Measurements from ENCODE around the gene PTAR1. TPM values are rescaled to one million over a fixed set of nuclear protein-coding genes. Genes with fewer than 3 reads are reported as not detected.

The PTAR1 gene
- total RNA-seq, 2 experiments from 2014 or later = 48.3 to 51.8 TPM

- no peak for DNase-seq
- peaks cover 9% of the 10 kb centered on the region for H3K4me1 Mint-ChIP-seq
- CTCF ChIA-PET = interaction anchor here (0.6 kb wide), 1 partner anchor 11 kb away, joined by 3 read pairs; no protein-coding TSS in a partner anchor
- no peak overlapping the region for H3K4me3 Mint-ChIP-seq
- no peaks in the 10 kb centered on the region for H3K27me3 Mint-ChIP-seq
- H3K27ac Mint-ChIP-seq = no peak overlapping the region
- POLR2A ChIA-PET = no interaction called here
- H3K36me3 Mint-ChIP-seq (ENCODE audit: low read depth) = peaks cover 58% of the 10 kb centered on the region
- no peaks in the 10 kb centered on the region for H3K9me3 Mint-ChIP-seq
These were observed 13.9 kb downstream of the PTAR1 start for GRCh38 chr9:69745716-69746437.

GRCh38 chr9:69744688-69745380 is 15.0 kb downstream of the PTAR1 start:
- DNase-seq = no peak
- Mint-ChIP-seq H3K9me3 (no peaks in the 10 kb centered on the region), H3K4me3 (no peak overlapping the region), H3K4me1 (peaks cover 9% of the 10 kb centered on the region), H3K27me3 (no peaks in the 10 kb centered on the region), H3K27ac (no peak overlapping the region), H3K36me3 (ENCODE audit: low read depth) (peaks cover 60% of the 10 kb centered on the region)
- CTCF ChIA-PET = interaction anchor here (0.6 kb wide), 1 partner anchor 10 kb away, joined by 3 read pairs; no protein-coding TSS in a partner anchor
- POLR2A ChIA-PET = no interaction called here

- Mint-ChIP-seq H3K9me3 (no peaks in the 10 kb centered on the region), H3K27ac (no peak overlapping the region), H3K4me1 (peaks cover 9% of the 10 kb centered on the region), H3K4me3 (no peak overlapping the region), H3K36me3 (ENCODE audit: low read depth) (peaks cover 63% of the 10 kb centered on the region), H3K27me3 (no peaks in the 10 kb centered on the region)
- POLR2A ChIA-PET = no interaction called here
- CTCF ChIA-PET = no interaction called here
- DNase-seq = no peak
These were observed 15.9 kb downstream of the PTAR1 start for GRCh38 chr9:69743930-69744329.

GRCh38 chr9:69740872-69741505 is 18.8 kb downstream of the PTAR1 start:
- peaks cover 5% of the 10 kb centered on the region for H3K4me1 Mint-ChIP-seq
- no peak overlapping the region for H3K27ac Mint-ChIP-seq
- POLR2A ChIA-PET = no interaction called here
- no peaks in the 10 kb centered on the region for H3K27me3 Mint-ChIP-seq
- peaks cover 56% of the 10 kb centered on the region for H3K36me3 Mint-ChIP-seq (ENCODE audit: low read depth)
- no peaks in the 10 kb centered on the region for H3K9me3 Mint-ChIP-seq
- no peak for DNase-seq
- no peak overlapping the region for H3K4me3 Mint-ChIP-seq
- CTCF ChIA-PET = no interaction called here

- Mint-ChIP-seq H3K27ac (no peak overlapping the region), H3K9me3 (no peaks in the 10 kb centered on the region), H3K27me3 (no peaks in the 10 kb centered on the region), H3K4me1 (peaks cover 12% of the 10 kb centered on the region), H3K4me3 (no peak overlapping the region), H3K36me3 (ENCODE audit: low read depth) (peaks cover 54% of the 10 kb centered on the region)
- ChIA-PET POLR2A (no interaction called here), CTCF (no interaction called here)
- no peak for DNase-seq
These were observed 28.5 kb downstream of the PTAR1 start for GRCh38 chr9:69731348-69731747.

GRCh38 chr9:69719983-69720382 is 39.8 kb downstream of the PTAR1 start:
- H3K27ac Mint-ChIP-seq = no peak overlapping the region
- no peaks in the 10 kb centered on the region for H3K4me1 Mint-ChIP-seq
- H3K9me3 Mint-ChIP-seq = no peaks in the 10 kb centered on the region
- H3K4me3 Mint-ChIP-seq = no peak overlapping the region
- H3K27me3 Mint-ChIP-seq = no peaks in the 10 kb centered on the region
- H3K36me3 Mint-ChIP-seq (ENCODE audit: low read depth) = peaks cover 56% of the 10 kb centered on the region
- CTCF ChIA-PET = interaction anchor here (0.9 kb wide), 1 partner anchor 882 kb away, joined by 3 read pairs; no protein-coding TSS in a partner anchor
- no peak for DNase-seq
- POLR2A ChIA-PET = no interaction called here

GRCh38 chr9:69719367-69719766 is 40.4 kb downstream of the PTAR1 start:
- ChIA-PET POLR2A (no interaction called here), CTCF (no interaction called here)
- Mint-ChIP-seq H3K27ac (no peak overlapping the region), H3K27me3 (no peaks in the 10 kb centered on the region), H3K4me1 (no peaks in the 10 kb centered on the region), H3K36me3 (ENCODE audit: low read depth) (peaks cover 58% of the 10 kb centered on the region), H3K9me3 (no peaks in the 10 kb centered on the region), H3K4me3 (no peak overlapping the region)
- DNase-seq = no peak

- Mint-ChIP-seq H3K27me3 (no peaks in the 10 kb centered on the region), H3K9me3 (no peaks in the 10 kb centered on the region), H3K36me3 (ENCODE audit: low read depth) (peaks cover 58% of the 10 kb centered on the region), H3K4me1 (no peaks in the 10 kb centered on the region), H3K4me3 (no peak overlapping the region), H3K27ac (no peak overlapping the region)
- DNase-seq = no peak
- CTCF ChIA-PET = no interaction called here
- POLR2A ChIA-PET = no interaction called here
These were observed 41.6 kb downstream of the PTAR1 start for GRCh38 chr9:69718218-69718617.

GRCh38 chr9:69715825-69716224 is 44.0 kb downstream of the PTAR1 start:
- Mint-ChIP-seq H3K36me3 (ENCODE audit: low read depth) (peaks cover 44% of the 10 kb centered on the region), H3K9me3 (no peaks in the 10 kb centered on the region)

GRCh38 chr9:69715096-69715495 is 44.7 kb downstream of the PTAR1 start:
- ChIA-PET POLR2A (no interaction called here), CTCF (interaction anchor here (1.3 kb wide), 1 partner anchor 163 kb away, joined by 3 read pairs; no protein-coding TSS in a partner anchor)
- H3K4me1 Mint-ChIP-seq = no peaks in the 10 kb centered on the region
- no peak overlapping the region for H3K27ac Mint-ChIP-seq
- no peaks in the 10 kb centered on the region for H3K9me3 Mint-ChIP-seq
- H3K4me3 Mint-ChIP-seq = no peak overlapping the region
- no peaks in the 10 kb centered on the region for H3K27me3 Mint-ChIP-seq
- peaks cover 45% of the 10 kb centered on the region for H3K36me3 Mint-ChIP-seq (ENCODE audit: low read depth)
- no peak for DNase-seq

More at GRCh38 chr9:69715825-69716224, 44.0 kb downstream of the PTAR1 start:
- Mint-ChIP-seq H3K4me3 (no peak overlapping the region), H3K4me1 (no peaks in the 10 kb centered on the region), H3K27ac (no peak overlapping the region), H3K27me3 (no peaks in the 10 kb centered on the region)
- DNase-seq = no peak
- POLR2A ChIA-PET = no interaction called here
- CTCF ChIA-PET = no interaction called here

GRCh38 chr9:69697475-69697874 is 62.3 kb downstream of the PTAR1 start:
- ChIA-PET CTCF (no interaction called here), POLR2A (no interaction called here)
- Mint-ChIP-seq H3K27me3 (peaks cover 18% of the 10 kb centered on the region), H3K9me3 (peaks cover 26% of the 10 kb centered on the region), H3K27ac (no peak overlapping the region), H3K36me3 (ENCODE audit: low read depth) (peaks cover 4% of the 10 kb centered on the region), H3K4me3 (no peak overlapping the region), H3K4me1 (no peaks in the 10 kb centered on the region)
- no peak for DNase-seq

- ChIA-PET CTCF (no interaction called here), POLR2A (no interaction called here)
- peaks cover 24% of the 10 kb centered on the region for H3K9me3 Mint-ChIP-seq
- peaks cover 4% of the 10 kb centered on the region for H3K36me3 Mint-ChIP-seq (ENCODE audit: low read depth)
- peaks cover 17% of the 10 kb centered on the region for H3K27me3 Mint-ChIP-seq
- H3K27ac Mint-ChIP-seq = no peak overlapping the region
- no peak overlapping the region for H3K4me3 Mint-ChIP-seq
- no peak for DNase-seq
- no peaks in the 10 kb centered on the region for H3K4me1 Mint-ChIP-seq
These were observed 63.0 kb downstream of the PTAR1 start for GRCh38 chr9:69696802-69697201.

GRCh38 chr9:69689991-69690538 is 69.7 kb downstream of the PTAR1 start:
- Mint-ChIP-seq H3K4me1 (no peaks in the 10 kb centered on the region), H3K27ac (no peak overlapping the region), H3K36me3 (ENCODE audit: low read depth) (no peaks in the 10 kb centered on the region), H3K27me3 (peaks cover 14% of the 10 kb centered on the region), H3K9me3 (no peaks in the 10 kb centered on the region), H3K4me3 (no peak overlapping the region)
- POLR2A ChIA-PET = no interaction called here
- DNase-seq = no peak
- CTCF ChIA-PET = interaction anchor here (2.0 kb wide), 1 partner anchor 17 kb away, joined by 6 read pairs; the partner anchor contains the start of gene APBA1
